GM19372 (cell line): ENCODE results near the gene ZFR.
"Not testable (repeated sequence)": the region's sequence is repeated elsewhere in the genome, so short reads cannot be mapped to it uniquely, and the experiment has no call there.

Source experiments
- ATAC-seq: cut with Tn5 transposase; IDR thresholded peaks from one replicate; pipeline ENCODE4 v1.9.1; 2021; ENCODE audit warnings: mild to moderate bottlenecking, low read depth, moderate library complexity; ENCODE audit not compliant: unreplicated experiment

ZFR gene

GRCh38 chr5:32419791-32420190 lies 24.7 kb downstream of the ZFR start:
- no peak for ATAC-seq

- no peak for ATAC-seq
These were observed 30.9 kb downstream of the ZFR start for GRCh38 chr5:32413466-32414263.

GRCh38 chr5:32410630-32411029 lies 33.9 kb downstream of the ZFR start:
- ATAC-seq, result no peak

- ATAC-seq, result no peak
These were observed 37.9 kb downstream of the ZFR start for GRCh38 chr5:32406650-32407049.

GRCh38 chr5:32405507-32405906 lies 39.0 kb downstream of the ZFR start:
- no peak for ATAC-seq

- no peak for ATAC-seq
These were observed 40.8 kb downstream of the ZFR start for GRCh38 chr5:32403760-32404159.

GRCh38 chr5:32400401-32400800 lies 44.1 kb downstream of the ZFR start:
- ATAC-seq, result no peak

- not testable (repeated sequence) for ATAC-seq
These were observed 45.8 kb downstream of the ZFR start for GRCh38 chr5:32398754-32399153.

- ATAC-seq, result no peak
These were observed 49.6 kb downstream of the ZFR start for GRCh38 chr5:32394981-32395380.

GRCh38 chr5:32392039-32392438 lies 52.5 kb downstream of the ZFR start:
- no peak for ATAC-seq

GRCh38 chr5:32390819-32391591 lies 53.5 kb downstream of the ZFR start:
- no peak for ATAC-seq

- ATAC-seq, result no peak
These were observed 56.0 kb downstream of the ZFR start for GRCh38 chr5:32388432-32389129.

GRCh38 chr5:32387841-32388240 lies 56.7 kb downstream of the ZFR start:
- no peak for ATAC-seq

- ATAC-seq, result no peak
These were observed 57.3 kb downstream of the ZFR start for GRCh38 chr5:32387211-32387610.

GRCh38 chr5:32384621-32385020 lies 59.9 kb downstream of the ZFR start:
- no peak for ATAC-seq

GRCh38 chr5:32383586-32383985 lies 61.0 kb downstream of the ZFR start:
- no peak for ATAC-seq

- no peak for ATAC-seq
These were observed 61.5 kb downstream of the ZFR start for GRCh38 chr5:32383065-32383464.

- ATAC-seq, result no peak
These were observed 65.1 kb downstream of the ZFR start for GRCh38 chr5:32379421-32379820.

- no peak for ATAC-seq
These were observed 65.6 kb downstream of the ZFR start for GRCh38 chr5:32378966-32379365.

- ATAC-seq, result no peak
These were observed 74.9 kb downstream of the ZFR start for GRCh38 chr5:32369542-32370155.

- no peak for ATAC-seq
These were observed 75.5 kb downstream of the ZFR start for GRCh38 chr5:32369032-32369431.
